Effector memory CD8-positive, alpha-beta T cell (primary cell): ENCODE results near the gene CDC16.

Experiments
- ATAC-seq: fragments of 150-1000 bp; cut with Tn5 transposase; replicated peaks from 2 replicates; pipeline ENCODE4 v1.10.0; 2021; ENCODE audit warnings: mild to moderate bottlenecking, moderate library complexity
- DNase-seq, 3 experiments: peaks; one replicate each; pipeline ENCODE4 v3.0.0; 2021
- H3K27ac Mint-ChIP-seq, 2 donors: one replicate each; pipeline ENCODE4 v1.8.0; 2022; ENCODE audit warnings: mild to moderate bottlenecking in 2 of 2, mixed read lengths in 2 of 2, moderate library complexity in 2 of 2
- H3K27me3 Mint-ChIP-seq, 2 donors: one replicate each; pipeline ENCODE4 v1.8.0; 2022; ENCODE audit warnings: mixed read lengths in 2 of 2
- H3K36me3 Mint-ChIP-seq: one replicate; pipeline ENCODE4 v1.8.0; 2022; ENCODE audit warnings: mild to moderate bottlenecking, moderate library complexity, mixed read lengths; ENCODE audit not compliant: insufficient read depth
- H3K4me1 Mint-ChIP-seq, 2 donors: one replicate each; pipeline ENCODE4 v1.8.0; 2022; ENCODE audit warnings: low read depth in 2 of 2, mixed read lengths in 2 of 2
- H3K4me3 Mint-ChIP-seq, 2 donors: one replicate each; pipeline ENCODE4 v1.8.0; 2022; ENCODE audit warnings: mild to moderate bottlenecking in 2 of 2, mixed read lengths in 2 of 2, moderate library complexity in 2 of 2
- H3K9me3 Mint-ChIP-seq, 2 donors: one replicate each; pipeline ENCODE4 v1.8.0; 2022; ENCODE audit warnings: mixed read lengths in 2 of 2

Gene CDC16

GRCh38 chr13:114212158-114212495 is 22.6 kb upstream of the CDC16 start:
- Mint-ChIP-seq H3K9me3 (no peaks in the 10 kb centered on the region), H3K4me1 (peaks cover 10 to 12% of the 10 kb centered on the region in 2 donors), H3K27me3 (peaks cover 12 to 22% of the 10 kb centered on the region in 2 donors), H3K27ac (no peak overlapping the region), H3K36me3 (peaks cover 2% of the 10 kb centered on the region), H3K4me3 (no peak overlapping the region)
- DNase-seq, result no peak
- ATAC-seq, result peak; percentile 39

- H3K27ac Mint-ChIP-seq, result peak overlapping the region in 1 of 2 donors; percentile 35
- H3K27me3 Mint-ChIP-seq, result peaks cover 12 to 22% of the 10 kb centered on the region in 2 donors
- no peak for DNase-seq
These were observed 20.7 kb upstream of the CDC16 start for GRCh38 chr13:114213980-114214379.

GRCh38 chr13:114219392-114219791 is 15.3 kb upstream of the CDC16 start:
- Mint-ChIP-seq H3K4me3 (no peak overlapping the region), H3K27me3 (no peaks in the 10 kb centered on the region), H3K27ac (peak overlapping the region; percentile 55 to 65), H3K4me1 (peaks cover 12 to 18% of the 10 kb centered on the region in 2 donors), H3K9me3 (no peaks in the 10 kb centered on the region), H3K36me3 (no peaks in the 10 kb centered on the region)
- no peak for ATAC-seq
- DNase-seq, result no peak

More at GRCh38 chr13:114213980-114214379, 20.7 kb upstream of the CDC16 start:
- H3K36me3 Mint-ChIP-seq, result peaks cover 2% of the 10 kb centered on the region
- peaks cover 10 to 12% of the 10 kb centered on the region in 2 donors for H3K4me1 Mint-ChIP-seq
- no peak overlapping the region for H3K4me3 Mint-ChIP-seq
- ATAC-seq, result no peak
- no peaks in the 10 kb centered on the region for H3K9me3 Mint-ChIP-seq

DNA sequence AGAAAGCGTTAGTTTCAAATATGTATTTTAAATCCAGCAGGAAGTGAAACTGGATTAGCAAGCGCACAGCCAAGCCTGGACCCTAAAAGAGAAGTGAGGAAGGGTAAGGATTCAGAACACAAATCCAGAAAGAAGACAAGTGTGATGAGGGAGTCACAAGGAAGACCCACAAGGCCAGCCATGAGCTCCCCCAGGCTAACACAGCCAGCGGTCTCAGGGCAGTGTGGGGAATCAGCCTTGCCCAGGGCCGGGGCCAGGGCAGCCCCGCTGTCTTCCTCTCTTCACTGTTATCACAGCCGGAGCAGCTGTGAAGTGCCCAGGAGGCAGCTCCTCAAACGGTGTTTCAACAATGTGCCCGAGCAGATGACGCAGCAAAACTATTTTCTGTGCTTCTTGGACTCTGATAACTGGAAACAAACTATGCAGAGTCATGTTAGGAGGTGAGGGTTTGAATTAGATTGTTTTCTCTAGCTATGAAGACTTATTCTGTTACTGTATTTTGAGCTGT is 12.2 kb upstream of the CDC16 start:
- DNase-seq (no peak), ATAC-seq (no peak)
- Mint-ChIP-seq H3K4me1 (peaks cover 36 to 42% of the 10 kb centered on the region in 2 donors), H3K4me3 (no peak overlapping the region), H3K36me3 (no peaks in the 10 kb centered on the region), H3K27me3 (no peaks in the 10 kb centered on the region), H3K9me3 (no peaks in the 10 kb centered on the region), H3K27ac (no peak overlapping the region)

DNA sequence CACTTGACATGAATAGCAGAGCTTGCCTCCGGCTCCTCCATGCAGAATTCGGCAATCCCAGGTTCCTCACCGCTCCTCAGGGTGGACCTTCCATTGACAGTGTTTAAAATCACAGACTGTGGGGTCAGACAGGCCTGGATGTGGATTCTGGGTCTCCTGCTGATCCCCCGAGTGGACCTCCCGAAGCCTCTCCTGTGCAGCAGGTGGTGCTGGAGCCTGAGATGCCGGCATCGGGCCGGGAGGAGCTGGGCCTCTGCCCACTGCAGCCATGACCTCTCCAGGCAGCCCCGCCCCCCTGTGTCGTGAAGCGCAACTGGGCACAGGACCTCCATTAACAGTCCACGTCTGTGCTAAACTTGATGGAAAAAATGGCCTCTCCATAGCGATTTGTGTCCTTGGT is 10.5 kb upstream of the CDC16 start:
- H3K27me3 Mint-ChIP-seq, result no peaks in the 10 kb centered on the region
- ATAC-seq (no peak), DNase-seq (no peak)
- H3K4me1 Mint-ChIP-seq, result peaks cover 35 to 42% of the 10 kb centered on the region in 2 donors
- H3K27ac Mint-ChIP-seq, result peak overlapping the region in 1 of 2 donors; percentile 85
- H3K9me3 Mint-ChIP-seq, result no peaks in the 10 kb centered on the region
- H3K36me3 Mint-ChIP-seq, result no peaks in the 10 kb centered on the region
- H3K4me3 Mint-ChIP-seq, result no peak overlapping the region

DNA sequence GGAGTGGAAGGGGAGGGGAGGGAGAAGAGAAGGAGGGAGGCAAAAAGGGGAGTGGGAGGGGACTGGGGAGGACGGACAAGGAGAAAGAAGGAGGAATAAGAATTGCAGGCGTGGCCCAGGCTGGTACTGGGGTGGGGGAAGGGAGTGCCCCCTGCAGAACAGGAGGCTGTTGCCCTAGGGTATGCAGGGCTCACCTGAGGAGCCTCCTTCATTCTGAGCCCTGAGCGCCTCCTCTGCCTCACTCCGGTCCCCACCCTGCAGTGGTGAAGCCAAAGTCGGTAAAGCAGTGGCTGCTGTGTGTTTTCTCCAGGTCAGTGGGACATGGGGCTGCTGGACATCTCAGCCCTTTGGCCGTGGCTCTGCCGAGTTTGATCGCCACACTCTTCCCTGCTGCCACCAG is 9.1 kb upstream of the CDC16 start:
- H3K9me3 Mint-ChIP-seq, result no peaks in the 10 kb centered on the region
- no peak for ATAC-seq
- H3K27me3 Mint-ChIP-seq, result peaks cover 10 to 12% of the 10 kb centered on the region in 2 donors
- peak overlapping the region; percentile 41 to 71 for H3K27ac Mint-ChIP-seq
- peaks cover 28 to 35% of the 10 kb centered on the region in 2 donors for H3K4me1 Mint-ChIP-seq
- H3K4me3 Mint-ChIP-seq, result peak overlapping the region in 1 of 2 donors; percentile 25
- no peaks in the 10 kb centered on the region for H3K36me3 Mint-ChIP-seq
- DNase-seq, result no peak

- peaks cover 15% of the 10 kb centered on the region in 2 donors for H3K27me3 Mint-ChIP-seq
- peak; percentile 45 for ATAC-seq
- peak overlapping the region; percentile 41 to 71 for H3K27ac Mint-ChIP-seq
- DNase-seq, result peak in 2 of 3 experiments; percentile 10 to 17
- no peaks in the 10 kb centered on the region for H3K9me3 Mint-ChIP-seq
- peaks cover 28 to 35% of the 10 kb centered on the region in 2 donors for H3K4me1 Mint-ChIP-seq
- H3K36me3 Mint-ChIP-seq, result no peaks in the 10 kb centered on the region
- peak overlapping the region in 1 of 2 donors; percentile 50 for H3K4me3 Mint-ChIP-seq
These were observed 8.6 kb upstream of the CDC16 start for GRCh38 chr13:114226088-114226487.

GRCh38 chr13:114226699-114227323 is 7.9 kb upstream of the CDC16 start:
- H3K4me3 Mint-ChIP-seq, result peak overlapping the region in 1 of 2 donors; percentile 50

GRCh38 chr13:114227528-114227927 is 7.2 kb upstream of the CDC16 start:
- Mint-ChIP-seq H3K4me3 (no peak overlapping the region), H3K36me3 (no peaks in the 10 kb centered on the region), H3K9me3 (no peaks in the 10 kb centered on the region), H3K4me1 (peaks cover 26 to 29% of the 10 kb centered on the region in 2 donors), H3K27me3 (peaks cover 15 to 16% of the 10 kb centered on the region in 2 donors), H3K27ac (peak overlapping the region in 1 of 2 donors; percentile 11)
- no peak for ATAC-seq
- no peak for DNase-seq

More at GRCh38 chr13:114226699-114227323, 7.9 kb upstream of the CDC16 start:
- H3K27me3 Mint-ChIP-seq, result peaks cover 15 to 16% of the 10 kb centered on the region in 2 donors
- H3K27ac Mint-ChIP-seq, result peak overlapping the region; percentile 11 to 41
- peak; percentile 92 for ATAC-seq
- no peaks in the 10 kb centered on the region for H3K36me3 Mint-ChIP-seq
- H3K4me1 Mint-ChIP-seq, result peaks cover 26 to 31% of the 10 kb centered on the region in 2 donors
- H3K9me3 Mint-ChIP-seq, result no peaks in the 10 kb centered on the region
- DNase-seq, result peak; percentile 78 to 84 (median 82)

DNA sequence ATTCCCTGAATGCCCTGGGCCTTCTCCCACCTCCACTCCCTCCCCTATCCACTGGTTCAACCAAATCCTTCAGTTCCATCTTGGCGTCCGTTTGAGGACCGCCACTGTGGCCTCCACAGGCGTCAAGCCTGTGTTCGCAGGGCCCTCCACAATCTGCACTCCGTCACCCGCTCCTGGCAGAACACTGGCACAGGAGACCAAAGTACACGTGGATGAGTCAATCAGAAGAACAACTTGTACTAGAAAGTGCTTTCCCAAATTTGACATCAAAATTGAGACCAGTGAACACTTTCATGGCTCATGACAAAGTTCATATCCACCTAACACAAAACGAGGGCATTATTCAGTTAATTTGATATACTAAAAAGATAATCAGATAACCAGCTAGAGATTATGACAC is 6.5 kb upstream of the CDC16 start:
- Mint-ChIP-seq H3K4me1 (peaks cover 26 to 29% of the 10 kb centered on the region in 2 donors), H3K27ac (no peak overlapping the region), H3K36me3 (no peaks in the 10 kb centered on the region), H3K27me3 (peaks cover 15 to 16% of the 10 kb centered on the region in 2 donors), H3K4me3 (no peak overlapping the region), H3K9me3 (no peaks in the 10 kb centered on the region)
- DNase-seq (no peak), ATAC-seq (no peak)

- no peak overlapping the region for H3K4me3 Mint-ChIP-seq
- H3K4me1 Mint-ChIP-seq, result peaks cover 28 to 29% of the 10 kb centered on the region in 2 donors
- DNase-seq (no peak), ATAC-seq (no peak)
- no peaks in the 10 kb centered on the region for H3K9me3 Mint-ChIP-seq
- peaks cover 15 to 16% of the 10 kb centered on the region in 2 donors for H3K27me3 Mint-ChIP-seq
- H3K27ac Mint-ChIP-seq, result no peak overlapping the region
- peaks cover 3% of the 10 kb centered on the region for H3K36me3 Mint-ChIP-seq
These were observed 5.2 kb upstream of the CDC16 start for GRCh38 chr13:114229506-114229905.

- Mint-ChIP-seq H3K36me3 (peaks cover 4% of the 10 kb centered on the region), H3K4me1 (peaks cover 24 to 25% of the 10 kb centered on the region in 2 donors), H3K9me3 (no peaks in the 10 kb centered on the region), H3K27me3 (peaks cover 15 to 16% of the 10 kb centered on the region in 2 donors), H3K4me3 (no peak overlapping the region), H3K27ac (no peak overlapping the region)
- ATAC-seq (no peak), DNase-seq (no peak)
These were observed 4.6 kb upstream of the CDC16 start for GRCh38 chr13:114230117-114230516.

DNA sequence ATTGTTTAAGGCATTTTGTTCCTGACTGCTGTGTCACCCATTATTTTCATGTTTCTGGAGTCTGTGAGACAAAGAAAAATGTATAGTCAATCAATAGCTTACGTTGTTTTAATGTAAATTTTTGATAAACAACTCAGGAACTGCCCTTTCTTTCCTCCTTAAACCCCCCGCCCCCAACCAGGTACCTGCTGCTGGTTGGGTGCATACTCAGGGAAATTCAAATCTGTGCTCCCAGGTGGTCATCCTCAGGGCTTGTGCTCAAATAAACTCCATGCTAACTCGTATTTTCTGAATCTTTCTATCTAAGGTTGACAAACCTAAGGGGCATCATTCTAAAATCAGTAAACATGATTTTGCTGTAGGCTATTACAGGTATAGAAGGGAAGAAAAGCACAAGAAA is 4.1 kb upstream of the CDC16 start:
- H3K4me3 Mint-ChIP-seq, result no peak overlapping the region

DNA sequence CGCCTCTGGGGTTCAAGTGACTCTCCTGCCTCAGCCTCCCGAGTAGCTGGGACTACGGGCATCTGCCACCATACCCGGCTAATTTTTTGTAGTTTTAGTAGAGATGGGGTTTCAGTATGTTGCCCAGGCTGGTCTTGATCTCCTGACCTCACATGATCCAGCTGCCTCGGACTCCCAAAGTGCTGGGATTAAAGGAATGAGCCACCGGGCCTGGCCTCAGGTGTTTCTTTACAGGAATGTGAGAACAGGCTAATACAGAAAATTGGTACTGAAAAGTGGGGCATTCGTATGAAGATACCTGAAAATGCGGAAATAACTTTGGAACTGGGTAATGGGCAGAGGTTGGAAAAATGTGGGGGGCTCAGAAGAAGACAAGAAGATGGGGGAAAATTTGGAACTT is 2.8 kb upstream of the CDC16 start:
- H3K9me3 Mint-ChIP-seq, result no peaks in the 10 kb centered on the region
- H3K36me3 Mint-ChIP-seq, result peaks cover 7% of the 10 kb centered on the region
- DNase-seq, result no peak
- H3K4me1 Mint-ChIP-seq, result peaks cover 21 to 22% of the 10 kb centered on the region in 2 donors
- H3K4me3 Mint-ChIP-seq, result no peak overlapping the region
- ATAC-seq, result no peak
- peaks cover 15 to 16% of the 10 kb centered on the region in 2 donors for H3K27me3 Mint-ChIP-seq
- H3K27ac Mint-ChIP-seq, result no peak overlapping the region

More for the DNA sequence above, 4.1 kb upstream of the CDC16 start:
- ATAC-seq (no peak), DNase-seq (no peak)
- no peaks in the 10 kb centered on the region for H3K9me3 Mint-ChIP-seq
- peaks cover 4% of the 10 kb centered on the region for H3K36me3 Mint-ChIP-seq
- H3K27ac Mint-ChIP-seq, result no peak overlapping the region
- H3K4me1 Mint-ChIP-seq, result peaks cover 26 to 27% of the 10 kb centered on the region in 2 donors
- H3K27me3 Mint-ChIP-seq, result peaks cover 15 to 16% of the 10 kb centered on the region in 2 donors
